Fibroblast of peridontal ligament (primary cell): Measurements from ENCODE around the gene RNFT1.
"Not testable (repeated sequence)": the region's sequence is repeated elsewhere in the genome, so short reads cannot be mapped to it uniquely, and the experiment has no call there.

Source experiments
- DNase-seq: peaks from one replicate; pipeline ENCODE4 v3.0.0-alpha.2; 2010; ENCODE audit errors: extremely low read depth

The RNFT1 gene

GRCh38 chr17:59930121-59930520 is 34.4 kb downstream of the RNFT1 start:
- DNase-seq = peak; percentile 3

- DNase-seq = not testable (repeated sequence)
Measured at GRCh38 chr17:59920637-59921036, 43.9 kb downstream of the RNFT1 start.

- DNase-seq = no peak
Measured at GRCh38 chr17:59916446-59916845, 48.1 kb downstream of the RNFT1 start.

GRCh38 chr17:59914274-59914854 is 50.2 kb downstream of the RNFT1 start:
- peak; percentile 80 for DNase-seq

GRCh38 chr17:59907467-59907866 is 57.1 kb downstream of the RNFT1 start:
- DNase-seq = no peak

GRCh38 chr17:59903455-59903854 is 61.1 kb downstream of the RNFT1 start:
- no peak for DNase-seq
